GM21737 (cell line): ENCODE data around the gene HOXC12.

Source experiments
- ATAC-seq: cut with Tn5 transposase; IDR thresholded peaks from one replicate; pipeline ENCODE4 v1.9.1; 2021; ENCODE audit warnings: mild to moderate bottlenecking, moderate library complexity; ENCODE audit not compliant: unreplicated experiment

HOXC12 gene

DNA sequence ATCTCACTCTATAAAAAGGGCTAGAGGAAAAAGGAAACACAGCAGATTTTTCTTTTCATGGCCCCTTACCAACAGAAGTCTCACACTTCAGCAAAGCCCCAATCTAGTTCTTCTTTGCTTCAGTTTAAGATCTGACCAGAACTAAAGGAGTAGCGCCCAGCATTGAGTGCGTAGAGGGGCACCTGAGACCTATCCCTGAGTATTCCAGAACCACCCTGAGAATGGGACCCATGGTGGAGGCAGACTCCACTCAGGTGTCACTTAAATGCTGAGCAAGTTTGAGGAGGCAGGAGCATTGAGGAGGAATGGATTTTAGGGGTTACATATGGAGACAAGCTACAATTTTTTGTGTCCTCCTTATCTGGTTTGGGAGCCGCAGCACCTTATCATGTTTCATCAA lies 16.4 kb downstream of the HOXC12 start:
- ATAC-seq: no peak

DNA sequence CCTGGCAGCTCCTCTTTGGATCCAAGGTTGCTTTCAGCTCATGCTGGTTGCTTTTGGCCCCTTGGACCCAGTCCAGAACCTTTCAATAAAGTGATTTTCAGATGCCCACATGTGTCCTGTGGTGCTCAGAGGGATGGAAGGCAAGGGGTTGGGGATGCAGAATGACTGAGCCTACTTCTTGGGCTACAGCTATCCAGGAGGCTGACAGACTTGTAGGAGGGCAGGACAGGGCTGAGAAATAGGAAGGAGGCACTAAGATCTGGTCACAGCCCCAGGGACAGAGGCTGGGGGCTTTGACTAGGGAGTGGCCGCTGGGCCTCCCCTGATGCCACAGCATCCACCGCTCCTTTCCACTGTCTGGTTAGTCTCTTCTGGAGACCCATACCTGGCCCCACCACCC lies 17.0 kb downstream of the HOXC12 start:
- ATAC-seq: no peak

DNA sequence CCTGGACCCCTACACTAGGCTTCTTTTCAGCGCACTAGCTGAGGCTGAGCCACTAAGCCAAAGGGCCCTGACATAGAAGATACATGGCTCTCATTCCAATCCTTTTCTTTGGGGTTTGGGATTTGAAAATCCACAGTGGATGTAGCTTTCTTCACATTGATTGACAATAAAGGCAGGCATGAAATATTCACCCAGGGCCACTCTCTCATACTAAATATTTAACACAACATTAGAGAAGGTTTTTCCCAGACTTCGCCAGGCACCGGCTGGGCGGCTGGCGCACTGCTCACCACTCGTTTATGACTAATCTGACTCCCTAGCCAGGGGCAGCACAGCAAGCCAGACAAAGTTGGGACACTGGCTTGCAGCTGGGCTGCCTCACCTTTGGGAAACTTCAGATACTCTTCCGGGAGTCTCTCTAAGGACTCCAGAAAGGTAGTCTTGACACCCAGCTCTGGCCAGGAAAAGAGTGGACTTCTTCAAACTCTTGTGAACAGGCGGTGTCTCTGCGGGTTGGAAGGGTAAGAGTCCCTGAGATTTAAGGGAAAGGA lies 17.5 kb downstream of the HOXC12 start:
- ATAC-seq: no peak

DNA sequence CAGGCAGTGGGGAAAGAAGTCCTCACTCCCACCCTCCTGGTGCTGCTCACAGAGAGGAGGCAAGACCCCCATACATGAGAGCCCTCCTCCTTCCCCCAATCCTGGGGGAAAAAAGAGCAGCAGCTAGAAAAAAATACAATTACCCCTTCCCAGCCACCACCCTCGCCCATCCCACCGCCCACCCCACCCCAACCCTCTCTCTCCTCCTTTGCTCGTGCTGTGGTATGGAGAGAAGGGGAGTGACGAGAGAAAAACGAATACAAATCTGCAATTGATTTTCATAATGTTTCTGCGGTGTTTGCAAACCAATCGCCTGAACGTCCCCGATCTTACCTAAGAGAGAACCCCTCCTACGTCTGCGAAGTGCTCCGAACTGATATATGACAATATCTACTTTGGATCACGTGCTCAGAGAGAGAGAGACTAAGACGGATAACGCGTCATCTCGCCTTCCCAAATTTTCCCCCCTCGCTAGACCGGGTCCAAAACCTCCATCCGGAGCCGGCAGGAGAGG lies 18.1 kb downstream of the HOXC12 start, which contains the start of gene HOXC11:
TSS of gene HOXC11 (plus strand) at position 405 of the 514 bp plus-strand sequence. CDS start 116 bp downstream, outside the sequence.
- no peak for ATAC-seq

DNA sequence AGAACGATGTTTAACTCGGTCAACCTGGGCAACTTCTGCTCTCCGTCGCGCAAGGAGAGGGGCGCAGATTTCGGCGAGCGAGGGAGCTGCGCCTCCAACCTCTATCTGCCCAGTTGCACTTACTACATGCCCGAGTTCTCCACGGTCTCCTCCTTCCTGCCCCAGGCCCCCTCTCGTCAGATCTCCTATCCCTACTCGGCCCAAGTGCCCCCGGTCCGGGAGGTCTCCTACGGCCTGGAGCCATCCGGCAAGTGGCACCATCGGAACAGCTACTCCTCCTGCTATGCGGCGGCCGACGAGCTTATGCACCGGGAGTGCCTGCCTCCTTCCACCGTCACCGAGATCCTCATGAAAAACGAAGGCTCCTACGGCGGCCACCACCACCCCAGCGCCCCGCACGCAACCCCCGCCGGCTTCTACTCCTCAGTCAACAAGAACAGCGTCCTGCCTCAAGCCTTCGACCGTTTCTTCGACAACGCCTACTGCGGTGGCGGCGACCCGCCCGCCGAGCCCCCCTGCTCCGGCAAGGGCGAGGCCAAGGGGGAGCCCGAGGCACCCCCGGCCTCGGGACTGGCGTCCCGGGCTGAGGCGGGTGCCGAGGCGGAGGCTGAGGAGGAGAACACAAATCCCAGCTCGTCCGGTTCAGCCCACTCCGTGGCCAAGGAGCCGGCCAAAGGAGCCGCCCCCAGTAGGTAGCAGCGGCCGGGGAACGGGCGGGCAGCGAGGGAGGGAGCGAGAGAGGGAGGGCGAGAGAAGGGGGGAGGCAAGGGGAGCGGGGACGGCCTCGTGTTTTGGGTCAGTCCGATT lies 18.7 kb downstream of the HOXC12 start:
- no peak for ATAC-seq

DNA sequence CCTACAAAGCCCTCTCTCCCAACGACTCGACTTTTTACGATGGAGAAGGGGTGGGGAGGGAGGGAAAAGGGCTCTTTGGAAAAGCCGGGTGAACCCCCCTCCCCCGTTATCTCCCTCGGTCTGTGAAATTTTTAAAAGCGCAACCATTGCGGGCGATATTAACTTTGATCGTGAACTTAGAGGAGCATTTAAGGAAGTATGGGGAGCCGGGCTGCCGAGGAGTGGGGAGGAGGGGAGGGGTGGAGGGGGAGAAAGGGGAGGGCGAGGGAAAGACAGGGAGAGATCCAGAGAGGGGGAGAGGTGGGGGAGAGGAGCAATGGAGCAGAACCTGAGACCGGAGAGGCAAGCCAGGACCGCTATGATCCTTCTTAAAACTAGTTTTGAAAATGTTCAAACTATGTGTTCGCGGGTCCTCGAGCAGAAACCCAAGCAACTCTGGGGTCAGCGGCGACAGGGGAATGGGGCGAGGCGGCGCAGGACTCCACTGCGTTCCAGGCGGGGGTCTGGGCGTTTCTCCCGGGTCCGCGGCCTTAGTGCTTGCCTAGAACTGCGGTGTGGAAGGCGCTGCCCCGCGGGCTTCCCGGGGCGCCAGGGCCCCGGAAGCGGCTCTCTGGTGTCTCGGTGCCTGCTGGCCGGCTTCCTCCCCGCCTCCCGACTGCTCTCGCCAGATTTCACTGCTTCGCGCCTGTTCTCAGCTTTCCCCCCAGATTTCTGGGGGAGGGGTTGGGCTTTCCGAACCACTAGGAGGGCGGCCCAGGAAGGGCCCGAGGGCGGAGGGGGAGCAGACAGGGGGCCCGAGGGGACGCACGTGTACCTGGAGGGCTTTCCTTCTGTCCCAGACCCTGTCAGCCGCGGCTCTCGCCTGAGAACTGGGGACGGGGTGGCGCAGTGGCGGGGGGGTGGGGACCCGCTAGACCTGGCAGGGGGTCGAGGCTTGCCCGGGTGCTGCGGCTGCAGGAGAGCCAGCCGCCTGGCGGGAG lies 19.7 kb downstream of the HOXC12 start, which contains the start of gene HOTAIR:
TSS of gene HOTAIR (minus strand) at position 871 of the 980 bp plus-strand sequence.
- no peak for ATAC-seq

DNA sequence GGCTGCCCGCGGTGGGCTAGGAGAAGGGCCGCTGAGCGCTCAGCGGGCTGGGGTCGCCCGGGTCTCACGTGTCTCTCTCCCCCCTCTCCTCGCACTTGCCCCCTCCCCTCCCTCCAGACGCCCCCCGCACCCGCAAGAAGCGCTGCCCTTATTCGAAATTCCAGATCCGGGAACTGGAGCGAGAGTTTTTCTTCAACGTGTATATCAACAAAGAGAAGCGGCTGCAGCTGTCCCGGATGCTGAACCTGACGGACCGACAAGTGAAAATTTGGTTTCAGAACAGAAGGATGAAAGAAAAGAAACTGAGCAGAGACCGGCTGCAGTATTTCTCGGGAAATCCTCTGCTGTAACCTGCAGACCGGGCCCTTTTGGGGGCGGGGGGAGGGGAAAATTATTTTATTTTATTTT lies 20.4 kb downstream of the HOXC12 start:
- ATAC-seq: no peak

DNA sequence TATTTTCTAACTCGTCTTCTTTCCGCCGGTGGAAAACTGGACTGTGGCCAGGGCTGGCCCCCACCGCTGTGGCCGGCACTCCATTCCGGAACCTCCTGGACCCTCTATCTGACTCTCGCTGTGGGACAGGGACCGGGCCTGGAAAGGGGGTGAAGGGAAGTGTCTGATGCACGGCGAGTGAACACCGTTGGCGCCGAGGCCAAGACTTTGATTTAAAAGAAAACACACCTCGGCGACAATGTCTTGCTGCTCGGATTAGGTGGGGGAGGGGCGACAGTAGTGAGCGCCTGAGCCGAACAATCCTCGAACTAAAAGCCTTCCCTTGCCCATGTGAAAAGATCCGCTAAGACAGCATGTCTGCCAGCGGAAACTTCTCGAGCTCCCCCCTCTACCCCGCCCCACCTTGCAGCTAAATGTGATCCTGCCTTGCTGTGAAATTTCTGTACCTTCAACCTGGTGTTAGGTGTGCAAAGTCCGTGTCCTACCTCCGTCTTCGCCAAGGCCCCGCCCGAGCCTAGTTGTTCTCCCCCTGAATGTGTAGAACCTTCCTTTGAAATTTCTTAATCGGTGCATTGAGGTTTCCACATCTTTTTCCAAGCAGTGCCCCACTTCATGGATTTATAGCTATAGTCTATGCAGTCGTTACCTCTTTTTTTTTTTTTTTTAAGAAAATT lies 20.9 kb downstream of the HOXC12 start:
- no peak for ATAC-seq

DNA sequence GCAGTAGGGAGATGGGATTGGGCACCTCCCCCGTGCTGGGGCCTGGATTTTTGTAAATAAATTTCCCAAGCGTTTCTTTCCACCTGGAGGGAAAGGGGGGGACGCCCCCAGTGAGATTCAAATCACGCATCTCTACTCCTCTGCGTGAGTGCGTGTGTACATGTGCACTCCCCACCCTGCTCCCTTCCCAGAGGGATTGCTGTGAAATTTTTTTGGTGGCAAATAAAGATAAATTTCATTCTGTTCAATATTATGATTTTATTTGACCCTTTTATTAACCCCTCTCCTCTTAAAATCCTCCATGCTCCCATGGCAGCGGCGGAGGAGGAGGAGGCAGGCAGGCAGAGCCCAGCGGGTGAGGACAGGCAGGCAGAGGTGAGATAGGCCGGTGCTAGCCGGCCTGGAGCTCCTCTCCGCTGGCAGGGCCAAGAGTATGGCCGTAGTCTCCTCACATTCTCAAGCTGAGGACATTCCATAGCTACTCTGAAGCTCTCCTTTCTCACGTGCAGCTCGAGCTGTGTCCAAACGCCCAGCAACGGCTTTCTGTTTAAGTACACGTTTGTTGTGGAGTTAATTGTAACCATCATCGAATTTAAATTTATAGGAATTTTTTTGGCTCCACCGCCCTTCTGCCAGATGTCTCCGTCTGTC lies 21.6 kb downstream of the HOXC12 start:
- no peak for ATAC-seq

DNA sequence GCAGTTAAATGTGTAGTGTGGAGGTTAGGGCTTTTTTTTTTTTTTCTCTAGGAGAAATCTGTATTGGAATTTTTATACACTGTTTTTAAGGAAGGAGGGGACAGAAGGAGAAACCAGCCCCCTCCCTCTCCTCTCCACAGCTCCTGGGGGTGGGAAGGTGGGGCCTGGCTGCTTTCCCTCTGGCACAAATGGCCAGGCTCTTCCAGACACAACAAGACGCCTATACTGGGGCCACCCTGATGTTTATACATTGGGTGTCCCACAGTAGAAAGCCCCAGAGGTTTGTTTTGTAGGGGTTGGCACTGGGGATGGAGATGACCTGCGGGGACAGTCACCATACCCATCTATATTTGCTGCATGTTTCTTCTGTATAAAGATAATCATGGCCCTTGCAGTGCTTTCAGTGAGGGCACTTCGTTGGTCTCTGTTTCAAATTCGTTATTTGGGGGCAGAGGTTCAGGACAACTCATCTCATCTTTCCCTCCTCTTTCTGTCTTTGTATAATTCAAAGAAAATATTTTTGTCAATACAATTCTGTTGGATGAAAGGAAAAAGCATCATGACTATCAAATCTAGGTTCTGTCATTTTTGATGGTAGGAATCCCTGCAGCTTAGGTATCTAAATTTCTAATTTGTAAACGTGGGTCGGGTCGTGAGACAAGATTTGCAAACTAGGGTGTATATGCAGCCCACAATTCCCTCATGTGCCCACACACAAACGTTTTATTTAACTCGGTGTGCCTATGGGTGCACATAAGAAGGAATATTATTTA lies 22.3 kb downstream of the HOXC12 start:
- ATAC-seq: no peak

DNA sequence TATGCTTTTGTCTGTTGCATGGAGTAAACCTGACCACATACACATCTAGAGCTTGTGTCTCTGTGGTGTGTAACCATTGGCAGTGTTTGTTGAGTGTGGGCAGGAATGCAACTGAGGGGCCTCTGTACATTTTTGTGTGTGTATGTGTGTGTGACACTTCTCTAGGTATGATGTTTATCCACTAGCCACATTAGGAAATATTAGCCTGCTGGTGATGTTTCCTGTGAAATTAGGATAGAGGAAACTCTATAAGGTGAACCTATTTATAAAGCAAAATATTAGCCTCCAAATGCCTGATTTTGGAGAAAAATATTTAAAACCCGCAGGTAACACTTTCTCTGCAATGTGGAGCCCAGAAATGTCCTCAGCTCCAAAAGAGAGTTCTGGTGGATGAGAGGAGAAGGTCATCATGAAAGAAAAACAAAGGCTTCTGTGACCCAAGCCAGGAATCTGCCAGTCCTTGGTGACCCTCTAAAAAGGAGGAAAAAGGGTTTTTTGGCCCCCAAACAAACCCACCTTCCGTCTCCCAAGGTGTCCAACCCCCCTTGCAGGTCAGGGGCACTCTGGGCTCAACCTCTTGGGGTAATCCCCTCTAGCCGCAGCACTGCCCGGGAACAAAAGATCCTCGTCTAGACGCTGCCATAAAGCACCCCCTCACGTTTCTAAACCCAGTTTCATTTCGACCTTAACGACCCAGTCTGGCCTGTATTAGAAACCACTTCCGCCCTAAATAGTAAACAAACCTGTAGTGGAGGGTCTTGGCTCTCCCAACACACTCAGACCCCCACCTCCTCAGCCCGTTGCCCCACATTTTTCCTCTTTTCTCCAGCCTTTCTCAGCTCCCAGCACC lies 23.1 kb downstream of the HOXC12 start:
- ATAC-seq: no peak

DNA sequence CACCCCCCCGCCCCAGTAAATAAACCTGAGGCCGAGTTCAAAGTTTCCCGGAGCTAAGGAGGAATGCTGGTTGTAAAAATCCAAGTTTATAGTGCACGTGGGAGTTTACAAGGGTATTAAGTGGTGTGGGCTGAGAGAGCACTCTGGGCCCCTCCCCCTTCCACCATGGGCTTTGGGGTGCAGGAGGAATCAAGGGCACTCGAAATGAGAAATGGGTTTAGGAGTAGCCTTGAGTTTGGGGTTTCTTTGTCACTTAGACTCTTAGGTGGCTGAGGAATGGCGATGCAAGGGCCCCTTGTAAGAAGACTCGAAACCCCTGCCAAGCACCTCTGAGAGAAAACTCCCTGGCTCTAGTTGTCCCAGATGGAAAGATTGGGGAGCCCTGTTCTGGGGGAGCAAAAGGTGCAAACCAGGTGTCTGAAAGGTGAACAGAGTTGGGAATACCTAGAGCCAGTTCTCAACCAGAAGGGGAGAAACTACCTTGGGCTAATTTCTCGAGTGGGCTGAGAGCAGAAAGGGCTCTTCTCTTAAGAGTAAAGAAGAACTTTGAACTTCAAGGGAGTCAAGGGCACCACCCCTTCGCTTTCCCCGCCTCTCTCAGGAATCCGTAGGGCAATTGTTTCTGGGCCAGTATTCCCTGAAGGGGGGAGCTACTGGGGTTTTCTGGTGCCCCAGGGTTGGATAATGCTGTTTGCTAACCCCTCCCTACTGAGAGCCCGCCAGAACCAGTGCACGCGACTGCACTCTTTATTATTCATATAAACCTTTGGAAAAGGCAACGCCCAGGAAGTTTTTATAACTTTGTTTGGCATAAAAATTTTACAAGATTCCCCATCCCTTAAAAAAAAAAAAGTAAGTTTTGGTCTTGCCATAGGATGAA lies 24.0 kb downstream of the HOXC12 start:
- ATAC-seq: no peak

DNA sequence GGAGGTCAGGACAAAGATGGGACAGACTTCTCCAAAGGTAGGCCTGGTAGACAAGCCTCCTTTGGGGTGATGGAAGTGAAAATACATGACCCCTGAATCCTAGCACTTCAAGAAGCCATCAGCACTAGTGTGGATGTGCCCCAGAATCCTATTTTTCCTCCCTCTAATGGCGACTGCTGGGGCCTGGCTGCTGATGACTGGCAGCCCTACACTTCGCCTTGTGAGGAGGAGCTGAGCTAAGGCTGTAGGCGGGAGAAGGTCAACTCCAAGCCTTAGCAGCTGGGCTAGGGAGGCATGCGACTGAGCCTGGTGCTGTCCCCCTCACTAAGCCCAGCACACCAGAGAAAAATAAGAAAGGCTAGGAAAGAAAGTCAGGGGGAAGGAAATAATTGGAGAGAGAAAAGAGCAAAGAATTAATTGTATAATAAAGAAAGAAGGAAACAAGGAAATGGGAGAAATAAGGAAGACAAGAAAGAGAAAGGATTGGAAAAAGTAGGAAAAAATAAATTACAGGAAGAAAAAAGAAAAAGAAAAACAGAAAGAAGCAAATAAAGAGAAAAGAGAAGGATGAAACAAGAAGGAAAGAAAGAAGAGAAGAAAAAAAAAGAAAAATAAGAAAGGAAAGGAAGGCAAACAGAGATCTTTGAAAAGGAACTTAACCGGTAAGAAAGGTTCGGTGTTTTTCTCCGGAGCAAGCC lies 25.6 kb downstream of the HOXC12 start:
- no peak for ATAC-seq

DNA sequence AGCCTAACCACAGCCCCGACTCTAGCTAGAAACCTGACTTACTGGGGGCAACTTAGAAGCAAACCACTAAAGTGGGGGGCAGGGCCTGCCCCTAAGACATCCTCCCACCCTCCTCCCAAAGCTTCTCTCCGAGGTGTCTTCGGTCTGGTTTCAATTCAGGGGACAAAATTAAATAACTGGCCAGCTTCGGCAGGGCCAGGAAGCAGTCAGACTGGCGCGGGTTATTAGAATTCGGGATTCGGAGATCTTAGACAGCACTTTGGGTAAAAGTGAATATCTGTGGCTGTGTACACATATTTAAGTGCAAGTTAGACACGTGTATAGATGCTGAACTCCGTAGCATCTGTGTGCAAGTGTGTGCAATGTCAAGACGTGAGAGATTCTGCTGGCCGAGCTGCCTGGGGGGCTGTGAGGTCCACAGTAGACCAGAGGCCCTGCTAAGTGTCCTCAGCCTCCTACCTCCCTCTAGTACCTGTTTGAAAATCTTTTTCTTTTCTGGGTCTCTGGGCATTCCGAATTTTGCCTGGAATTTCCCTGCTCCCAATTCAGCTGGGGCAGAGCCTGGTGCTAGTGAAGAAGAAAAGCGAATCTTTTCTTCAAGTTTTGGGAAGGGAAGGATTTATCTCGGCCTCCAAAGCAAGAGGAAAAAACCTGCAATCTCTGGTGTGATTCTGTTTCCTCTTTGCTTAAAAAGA lies 26.2 kb downstream of the HOXC12 start:
- no peak for ATAC-seq

DNA sequence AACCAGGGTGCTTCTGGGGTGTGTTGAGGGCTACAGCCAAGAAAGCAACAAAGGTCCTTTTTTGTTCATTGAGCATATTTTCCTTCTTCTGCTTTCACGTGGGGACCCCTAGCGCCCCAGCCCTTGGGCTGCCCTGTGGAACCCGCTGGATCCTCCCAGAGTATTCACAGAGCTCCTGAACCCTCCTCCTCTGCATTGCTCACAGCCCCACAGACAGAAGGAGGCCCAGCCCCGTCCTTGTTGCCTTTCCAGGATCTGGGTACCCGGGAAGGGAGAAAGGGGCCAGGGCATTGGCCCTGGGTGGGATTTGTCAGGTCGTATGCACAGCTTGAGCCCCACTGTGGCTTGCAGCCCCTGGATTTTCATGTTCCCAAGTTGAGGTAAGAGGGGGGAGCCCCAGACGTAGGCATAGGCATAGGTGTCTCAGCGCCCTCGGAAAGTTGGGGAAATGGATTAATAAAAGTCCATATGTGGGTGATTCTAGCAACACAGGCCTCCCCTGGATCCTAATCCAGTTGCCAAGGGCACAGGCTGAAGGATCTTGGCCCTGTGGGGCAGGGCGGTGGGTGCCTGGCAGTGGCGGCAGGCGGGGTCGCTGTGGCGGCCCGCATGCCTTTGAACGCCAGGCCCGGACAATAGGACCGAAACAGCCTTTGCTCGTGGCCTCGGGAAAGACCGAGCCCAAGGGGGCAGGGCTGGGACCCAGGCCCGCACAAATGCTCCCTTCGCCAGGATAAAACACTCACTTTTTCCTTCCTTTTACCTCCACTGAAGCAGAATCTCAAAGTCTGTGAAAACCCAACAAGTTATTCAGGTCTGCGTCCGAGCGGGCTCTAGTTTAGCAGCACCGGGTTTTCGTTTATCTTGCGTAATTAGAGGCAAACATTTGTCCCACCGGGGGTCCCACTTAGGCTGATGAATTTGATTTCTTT lies 27.2 kb downstream of the HOXC12 start:
- no peak for ATAC-seq
